Esophagus squamous epithelium (tissue), 5 donors: ENCODE data around the gene GALNS. TPM values are rescaled to one million over a fixed set of nuclear protein-coding genes. Genes with fewer than 3 reads are reported as not detected.

Source experiments
- DNase-seq: peaks from one replicate; lab custom pipeline; 2025; lab: John Stamatoyannopoulos, UW
- H3K27ac ChIP-seq, 4 donors: fragments of 200-600 bp; sonication (generic); one replicate each; pipeline ENCODE4 v1.5.1; 2016 to 2019; ENCODE audit warnings: mild to moderate bottlenecking in 1 of 4
- H3K27me3 ChIP-seq, 4 donors: fragments of 200-600 bp; sonication (generic); 1 replicate in 3 of 4; 2 replicates in 1 of 4; pipeline versions ENCODE4 v1.5.1 to v1.6.0; 2017 to 2021; ENCODE audit warnings: antibody characterized with exemption in 1 of 4
- H3K36me3 ChIP-seq, 3 donors: fragments of 200-600 bp; sonication (generic); one replicate each; pipeline ENCODE4 v1.5.1; 2016 to 2019
- H3K4me1 ChIP-seq, 3 donors: fragments of 200-600 bp; sonication (generic); one replicate each; pipeline ENCODE4 v1.5.1; 2017 to 2019
- H3K4me3 ChIP-seq, 4 donors: fragments of 200-600 bp; sonication (generic); 1 replicate in 3 of 4; 2 replicates in 1 of 4; pipeline ENCODE4 v1.5.1; 2016 to 2019; ENCODE audit warnings: mild to moderate bottlenecking in 2 of 4, moderate library complexity in 1 of 4
- H3K9me3 ChIP-seq, 3 donors: fragments of 200-600 bp; sonication (generic); one replicate each; pipeline ENCODE4 v1.5.1; 2016 to 2019
- CTCF ChIP-seq, 6 experiments: fragments of 450-650 bp in 4 of 6; fragments of 200-600 bp in 2 of 6; sonication (generic) in 2 of 6; IDR thresholded peaks; one replicate each; pipeline ENCODE4 v1.5.1; 2016 to 2019; ENCODE audit warnings: antibody characterized with exemption in 6 of 6, mild to moderate bottlenecking in 4 of 6, moderate library complexity in 4 of 6
- POLR2A ChIP-seq, 4 donors: fragments of 450-650 bp; IDR thresholded peaks; one replicate each; pipeline ENCODE4 v1.6.1; 2017; ENCODE audit warnings: antibody characterized with exemption in 4 of 4, mild to moderate bottlenecking in 4 of 4, moderate library complexity in 3 of 4
- WGBS, 2 donors: methylation state at CpG; one replicate each; pipeline ENCODE4 v1.1.5; 2018; 5-methylcytosine and 5-hydroxymethylcytosine counted together
- intact Hi-C: fragments of 100-400 bp; cut with DNase I; formaldehyde crosslinking; loops from one replicate; pipeline ENCODE4 v1.15.0; 2022
- total RNA-seq, 4 donors: library from RNA; depleted of rRNA; stranded (reverse); fragments of >200 nt; gene quantifications; one replicate each; pipeline ENCODE4 v1.1.0, GENCODE V29; 2016
- donor health status: DM: yes; HTN: yes; CAD: no.

GALNS gene
- total RNA-seq, 4 donors from 2014 or later = 9.5 to 24.2 (median 20.5) TPM

GRCh38 chr16:88839745-88840599, 16.8 kb downstream of the GALNS start:
- DNase-seq = no peak
- H3K27me3 ChIP-seq = no peaks in the 10 kb centered on the region
- no peak overlapping the region for H3K27ac ChIP-seq
- 88 to 96% methylated on average over 4 to 10 of the region's 24 CpGs for WGBS, 2 donors
- TF ChIP-seq CTCF (IDR thresholded peaks at IDR 0.05) (no peak), POLR2A (IDR thresholded peaks at IDR 0.05) (no peak)
- H3K4me1 ChIP-seq = no peaks in the 10 kb centered on the region
- H3K4me3 ChIP-seq = no peak overlapping the region
- H3K36me3 ChIP-seq = peaks cover 12 to 89% (median 18%) of the 10 kb centered on the region in 3 donors
- intact Hi-C loops = no loop called here
- no peaks in the 10 kb centered on the region for H3K9me3 ChIP-seq

GRCh38 chr16:88839026-88839529, 17.7 kb downstream of the GALNS start:
- TF ChIP-seq POLR2A (IDR thresholded peaks at IDR 0.05) (no peak), CTCF (IDR thresholded peaks at IDR 0.05) (no peak)
- H3K4me3 ChIP-seq = no peak overlapping the region
- H3K4me1 ChIP-seq = no peaks in the 10 kb centered on the region
- no peak for DNase-seq
- peaks cover 12 to 88% (median 18%) of the 10 kb centered on the region in 3 donors for H3K36me3 ChIP-seq
- WGBS, 2 donors = 98 to 100% methylated on average over 1 to 10 of the region's 39 CpGs
- no peaks in the 10 kb centered on the region for H3K27me3 ChIP-seq
- intact Hi-C loops = no loop called here
- no peaks in the 10 kb centered on the region for H3K9me3 ChIP-seq
- H3K27ac ChIP-seq = no peak overlapping the region

GRCh38 chr16:88838566-88838965, 18.2 kb downstream of the GALNS start:
- no peak for DNase-seq
- Histone ChIP-seq H3K4me3 (no peak overlapping the region), H3K9me3 (no peaks in the 10 kb centered on the region), H3K4me1 (no peaks in the 10 kb centered on the region), H3K27ac (no peak overlapping the region), H3K36me3 (peaks cover 12 to 88% (median 18%) of the 10 kb centered on the region in 3 donors), H3K27me3 (no peaks in the 10 kb centered on the region)
- 92 to 96% methylated on average over 5 to 7 of the region's 19 CpGs for WGBS, 2 donors
- intact Hi-C loops = no loop called here
- TF ChIP-seq CTCF (IDR thresholded peaks at IDR 0.05) (no peak), POLR2A (IDR thresholded peaks at IDR 0.05) (no peak)

GRCh38 chr16:88837806-88838205, 18.9 kb downstream of the GALNS start:
- H3K4me3 ChIP-seq = no peak overlapping the region

More at GRCh38 chr16:88837806-88838205, 18.9 kb downstream of the GALNS start:
- Histone ChIP-seq H3K9me3 (no peaks in the 10 kb centered on the region), H3K27me3 (no peaks in the 10 kb centered on the region), H3K4me1 (no peaks in the 10 kb centered on the region), H3K27ac (no peak overlapping the region), H3K36me3 (peaks cover 12 to 82% (median 18%) of the 10 kb centered on the region in 3 donors)
- no peak for TF ChIP-seq POLR2A (IDR thresholded peaks at IDR 0.05)
- no peak for TF ChIP-seq CTCF (IDR thresholded peaks at IDR 0.05)
- intact Hi-C loops = no loop called here
- 90 to 93% methylated on average over 8 to 13 of the region's 20 CpGs for WGBS, 2 donors
- DNase-seq = no peak
